HG03558 (cell line): ENCODE data around the gene GDPGP1.

ENCODE experiments used
- ATAC-seq: cut with Tn5 transposase; IDR thresholded peaks from one replicate; pipeline ENCODE4 v1.9.1; 2021; ENCODE audit warnings: moderate number of reproducible peaks; ENCODE audit not compliant: unreplicated experiment; ENCODE audit errors: extremely low read depth

Gene GDPGP1

GRCh38 chr15:90223441-90224165 is 10.4 kb upstream of the GDPGP1 start:
- no peak for ATAC-seq

DNA sequence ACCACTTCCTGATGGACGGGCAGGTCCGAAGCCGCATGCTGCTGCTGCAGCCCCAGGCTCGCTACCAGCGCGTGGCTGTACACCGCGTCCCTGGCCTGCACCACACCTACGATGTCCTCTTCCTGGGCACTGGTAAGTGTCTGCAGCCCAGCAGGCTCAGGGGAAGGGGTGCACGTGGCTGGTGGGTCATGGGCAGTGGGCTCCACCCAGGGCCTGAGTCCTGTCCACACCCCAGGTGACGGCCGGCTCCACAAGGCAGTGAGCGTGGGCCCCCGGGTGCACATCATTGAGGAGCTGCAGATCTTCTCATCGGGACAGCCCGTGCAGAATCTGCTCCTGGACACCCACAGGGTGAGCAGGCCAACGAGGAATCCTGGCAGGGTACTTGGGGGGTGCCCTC is 9.0 kb upstream of the GDPGP1 start:
- ATAC-seq, result no peak

DNA sequence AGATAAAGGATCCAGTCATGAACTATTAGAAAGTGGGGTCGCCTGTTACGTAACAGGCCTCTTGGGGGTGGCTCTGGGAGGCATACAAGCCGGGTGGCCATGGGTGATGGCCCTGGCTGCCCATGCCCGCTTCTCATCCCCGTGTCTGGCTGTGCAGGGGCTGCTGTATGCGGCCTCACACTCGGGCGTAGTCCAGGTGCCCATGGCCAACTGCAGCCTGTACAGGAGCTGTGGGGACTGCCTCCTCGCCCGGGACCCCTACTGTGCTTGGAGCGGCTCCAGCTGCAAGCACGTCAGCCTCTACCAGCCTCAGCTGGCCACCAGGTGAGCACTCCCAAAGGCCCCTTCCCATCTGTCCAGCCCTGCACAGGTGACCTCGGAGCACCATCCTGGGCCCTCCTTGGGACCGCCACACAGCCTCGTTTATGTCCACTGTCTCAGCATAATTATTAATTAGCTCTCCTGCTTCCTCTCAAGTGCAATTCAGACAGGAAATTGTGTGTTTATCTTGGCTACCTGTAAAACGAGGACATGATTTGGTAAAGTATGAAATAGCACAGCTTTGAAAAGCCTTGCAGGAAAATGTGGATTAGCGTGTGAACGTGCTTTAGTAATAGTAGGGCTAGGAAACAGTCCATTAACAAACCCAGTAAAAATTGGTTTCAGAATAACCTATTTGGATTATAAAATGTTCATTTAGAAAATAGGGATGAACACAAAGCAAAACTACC is 8.3 kb upstream of the GDPGP1 start:
- ATAC-seq, result no peak

DNA sequence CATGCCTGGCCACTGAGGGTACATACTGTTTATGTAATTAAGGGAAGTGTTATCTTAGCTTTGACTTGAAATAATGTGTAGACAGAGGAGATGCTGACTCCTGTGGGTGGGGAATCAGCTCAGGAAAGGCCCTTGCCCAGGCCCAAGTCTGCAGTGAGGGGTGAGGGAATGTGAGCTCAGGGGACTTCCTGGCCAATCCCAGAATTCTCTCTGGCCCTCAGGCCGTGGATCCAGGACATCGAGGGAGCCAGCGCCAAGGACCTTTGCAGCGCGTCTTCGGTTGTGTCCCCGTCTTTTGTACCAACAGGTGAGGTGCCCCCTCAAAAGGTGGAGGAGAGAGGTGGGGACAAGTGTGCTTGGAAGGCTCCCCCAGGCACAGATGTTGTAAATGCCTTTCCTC is 6.7 kb upstream of the GDPGP1 start:
- ATAC-seq, result no peak

- ATAC-seq, result no peak
Measured at GRCh38 chr15:90227816-90228772, 5.9 kb upstream of the GDPGP1 start.

DNA sequence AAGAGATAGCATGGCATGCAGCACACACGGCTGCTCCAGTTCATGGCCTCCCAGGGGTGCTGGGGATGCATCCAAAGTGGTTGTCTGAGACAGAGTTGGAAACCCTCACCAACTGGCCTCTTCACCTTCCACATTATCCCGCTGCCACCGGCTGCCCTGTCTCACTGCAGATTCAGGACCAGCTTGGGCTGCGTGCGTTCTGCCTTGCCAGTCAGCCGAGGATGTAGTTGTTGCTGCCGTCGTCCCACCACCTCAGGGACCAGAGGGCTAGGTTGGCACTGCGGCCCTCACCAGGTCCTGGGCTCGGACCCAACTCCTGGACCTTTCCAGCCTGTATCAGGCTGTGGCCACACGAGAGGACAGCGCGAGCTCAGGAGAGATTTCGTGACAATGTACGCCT is 5.0 kb upstream of the GDPGP1 start:
- no peak for ATAC-seq

GRCh38 chr15:90230071-90230494 is 3.9 kb upstream of the GDPGP1 start:
- ATAC-seq, result no peak

GRCh38 chr15:90230610-90231009 is 3.4 kb upstream of the GDPGP1 start:
- ATAC-seq, result no peak

DNA sequence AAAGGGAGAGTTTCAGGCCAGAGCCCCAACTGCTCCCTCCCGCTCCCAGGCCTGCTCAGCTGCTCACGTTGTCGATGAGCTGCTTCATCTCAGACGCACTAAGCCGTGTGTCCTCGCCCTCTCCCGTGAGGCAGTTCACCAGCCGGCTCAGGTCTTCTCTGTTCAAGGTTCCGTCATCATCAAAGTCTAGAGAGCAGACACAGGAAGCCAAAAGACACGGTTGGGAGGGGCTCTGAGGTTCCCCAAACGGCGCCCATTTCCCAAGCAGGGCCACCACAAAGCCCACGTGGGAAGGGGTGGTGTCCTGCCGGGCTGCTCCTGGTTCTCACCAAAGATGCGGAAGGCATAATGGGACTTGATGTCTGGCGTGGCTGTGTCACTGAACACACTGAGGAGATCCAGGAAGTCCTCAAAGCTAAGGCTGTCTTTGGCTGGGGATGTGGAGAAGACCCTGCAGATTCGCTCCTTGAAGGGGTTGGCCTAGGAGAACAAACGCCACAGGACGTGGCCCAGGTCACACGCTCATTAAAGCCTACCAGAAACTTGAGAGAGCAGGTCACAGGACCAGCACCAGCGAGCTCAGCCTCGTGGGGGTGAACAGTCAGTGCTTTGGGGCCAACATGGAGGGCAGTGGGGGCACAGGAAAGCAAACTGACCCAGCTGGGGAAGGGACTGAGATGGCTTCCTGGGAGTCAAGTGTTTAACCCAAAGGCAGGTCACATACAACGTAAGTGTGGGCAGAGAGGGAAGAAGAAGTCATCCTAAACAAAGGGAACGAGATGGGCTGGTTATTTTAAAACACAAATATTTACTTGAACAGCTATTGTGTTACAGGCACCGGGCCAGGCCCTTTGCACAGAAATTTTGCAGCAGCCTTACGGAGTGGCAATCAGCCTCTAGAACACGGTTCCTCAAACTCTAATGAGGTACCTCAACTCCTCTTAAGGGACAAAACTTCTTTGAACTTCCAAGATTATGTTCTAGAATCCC is 2.7 kb upstream of the GDPGP1 start:
- no peak for ATAC-seq

GRCh38 chr15:90232196-90232595 is 1.8 kb upstream of the GDPGP1 start:
- ATAC-seq, result no peak

DNA sequence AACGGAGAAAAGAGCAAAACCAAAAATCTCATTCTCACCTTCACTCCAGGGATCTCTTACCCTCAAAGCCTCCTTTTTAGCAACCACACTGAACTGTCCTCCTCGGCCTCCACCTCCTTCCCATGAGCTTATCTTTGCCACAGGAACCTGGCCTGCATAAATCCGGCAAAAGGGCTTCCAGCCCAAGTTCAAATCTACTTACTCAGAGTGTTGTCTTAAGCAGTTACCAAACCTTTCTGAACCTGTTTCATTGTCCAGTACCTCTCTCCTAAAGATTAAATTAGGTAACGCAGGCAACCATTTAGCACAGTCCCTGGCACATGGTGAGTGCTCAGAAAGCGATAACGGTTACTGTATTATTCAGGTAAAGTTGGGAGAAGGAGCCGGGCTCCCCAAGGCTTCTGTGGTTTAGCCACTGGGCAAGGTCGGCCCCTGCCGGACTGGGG is 1.0 kb upstream of the GDPGP1 start:
- no peak for ATAC-seq

GRCh38 chr15:90233387-90234095 is 468 bp upstream of the GDPGP1 start, which contains the start of gene CIB1:
TSS of gene CIB1 (minus strand) at chr15:90233941. CDS start at chr15:90233885, 56 bp downstream.
- peak; percentile 77 for ATAC-seq

GRCh38 chr15:90239371-90239770 is 5.4 kb downstream of the GDPGP1 start:
- no peak for ATAC-seq

DNA sequence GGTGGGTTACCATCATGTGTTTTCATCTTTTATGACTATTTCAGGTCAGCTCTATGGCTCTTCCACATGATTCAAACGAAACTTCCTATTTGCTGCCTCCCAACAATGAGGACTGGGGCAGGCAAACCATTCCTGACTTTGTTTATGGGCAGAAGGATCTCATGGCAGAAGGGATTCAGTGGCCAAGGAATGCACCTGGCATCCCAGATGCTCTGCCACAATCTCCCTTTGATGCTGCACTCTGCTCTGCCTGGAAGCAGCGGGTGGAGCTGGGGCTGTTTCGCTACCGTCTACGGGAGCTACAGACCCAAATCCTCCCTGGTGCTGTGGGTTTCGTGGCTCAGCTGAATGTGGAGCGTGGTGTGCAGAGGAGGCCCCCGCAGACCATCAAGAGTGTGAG is 6.8 kb downstream of the GDPGP1 start:
- ATAC-seq, result no peak

- ATAC-seq, result no peak
Measured at GRCh38 chr15:90241343-90242192, 7.6 kb downstream of the GDPGP1 start.

DNA sequence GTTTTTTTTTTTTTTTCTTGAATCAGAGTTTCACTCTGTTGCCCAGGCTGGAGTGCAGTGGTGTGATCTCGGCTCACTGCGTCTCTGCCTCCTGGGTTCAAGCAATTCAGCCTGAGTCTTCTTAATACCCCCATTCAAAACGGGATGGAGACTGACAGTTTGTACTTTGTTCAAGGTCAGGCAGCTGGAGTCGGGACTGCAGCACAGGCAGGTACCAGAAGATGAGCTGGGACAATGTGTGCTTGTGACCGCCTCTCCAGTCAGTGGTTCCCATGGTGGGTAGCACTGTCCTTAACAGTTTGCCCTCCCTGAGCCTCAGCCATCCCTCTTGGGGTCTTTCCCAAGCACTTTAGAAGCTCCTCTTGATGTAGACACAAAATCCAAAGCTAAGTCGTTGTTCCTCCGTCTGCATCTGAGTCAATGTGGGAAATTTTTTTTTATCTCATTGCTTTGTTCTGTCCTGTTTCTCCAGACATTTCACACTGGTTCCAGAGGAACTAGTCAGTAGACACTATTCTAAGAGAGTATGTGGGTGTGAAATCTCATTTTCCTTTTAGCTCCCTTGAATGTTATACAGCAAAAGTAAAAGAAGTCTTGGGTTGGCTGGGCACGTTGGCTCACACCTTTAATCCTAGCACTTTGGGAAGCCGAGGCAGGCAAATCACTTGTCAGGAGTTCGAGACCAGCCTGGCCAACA is 10.1 kb downstream of the GDPGP1 start:
- ATAC-seq, result no peak

DNA sequence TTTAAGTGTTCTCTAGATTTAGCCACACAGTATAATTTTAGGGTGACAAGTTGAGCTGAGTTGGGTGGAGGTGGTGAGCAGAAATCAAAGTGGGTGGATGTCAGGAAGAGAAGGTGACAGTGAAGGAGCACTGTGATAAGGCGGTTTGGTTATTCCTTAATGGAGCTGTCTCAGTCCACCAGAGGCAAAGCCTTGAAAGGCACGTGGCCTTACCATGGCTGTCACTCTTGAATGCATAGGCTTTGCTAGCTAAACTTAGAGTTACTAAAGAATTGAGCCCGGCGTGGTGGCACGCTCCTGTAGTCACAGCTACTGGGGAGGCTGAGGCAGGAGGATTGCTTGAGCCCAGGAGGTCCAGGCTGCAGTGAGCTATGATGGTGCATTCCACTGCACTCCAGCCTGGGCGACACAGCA is 14.8 kb downstream of the GDPGP1 start:
- no peak for ATAC-seq
